Smooth muscle cell (in vitro differentiated cells): ENCODE results near the gene MAP7D2. TPM values are rescaled to one million over a fixed set of nuclear protein-coding genes. Genes with fewer than 3 reads are reported as not detected.

Experiments
- DNase-seq: peaks from one replicate; lab custom pipeline; 2025; ENCODE audit not compliant: unreplicated experiment; lab: John Stamatoyannopoulos, UW
- H2AFZ ChIP-seq: fragments of 200-600 bp; sonication (generic); 2 replicates; pipeline ENCODE4 v1.6.0; 2016; ENCODE audit warnings: antibody characterized with exemption, low read depth, mild to moderate bottlenecking
- H3F3A ChIP-seq: fragments of 200-600 bp; sonication (generic); 2 replicates; pipeline ENCODE4 v1.6.0; 2017; ENCODE audit warnings: antibody characterized with exemption, low read depth
- H3K27ac ChIP-seq: fragments of 200-600 bp; sonication (generic); 2 replicates; pipeline ENCODE4 v1.5.1; 2016; ENCODE audit warnings: low read depth, mild to moderate bottlenecking
- H3K27me3 ChIP-seq: fragments of 200-600 bp; sonication (generic); 2 replicates; pipeline ENCODE4 v1.6.1; 2016; ENCODE audit warnings: low read depth, mild to moderate bottlenecking
- H3K36me3 ChIP-seq: fragments of 200-600 bp; sonication (generic); 2 replicates; pipeline ENCODE4 v1.5.1; 2016; ENCODE audit warnings: low read depth
- H3K4me1 ChIP-seq: fragments of 200-600 bp; sonication (generic); 2 replicates; pipeline ENCODE4 v1.5.1; 2016; ENCODE audit warnings: low read depth
- H3K4me2 ChIP-seq: fragments of 200-600 bp; sonication (generic); 2 replicates; pipeline ENCODE4 v1.6.0; 2016; ENCODE audit warnings: mild to moderate bottlenecking
- H3K4me3 ChIP-seq: fragments of 200-600 bp; sonication (generic); 2 replicates; pipeline ENCODE4 v1.5.1; 2016; ENCODE audit warnings: mild to moderate bottlenecking
- H3K79me2 ChIP-seq: fragments of 200-600 bp; sonication (generic); 2 replicates; pipeline ENCODE4 v1.6.0; 2016; ENCODE audit warnings: low read depth, mild to moderate bottlenecking
- H3K9ac ChIP-seq: fragments of 200-600 bp; sonication (generic); 2 replicates; pipeline ENCODE4 v1.6.0; 2016; ENCODE audit warnings: low read depth
- H3K9me3 ChIP-seq: fragments of 200-600 bp; sonication (generic); replicated peaks from 2 replicates; pipeline ENCODE4 v1.5.1; 2016; ENCODE audit warnings: low read depth
- H4K20me1 ChIP-seq: fragments of 200-600 bp; sonication (generic); 2 replicates; pipeline ENCODE4 v1.6.0; 2016; ENCODE audit warnings: low read depth
- CTCF ChIP-seq: fragments of 200-600 bp; sonication (generic); IDR thresholded peaks from 2 replicates; pipeline ENCODE4 v1.5.1; 2017; ENCODE audit warnings: borderline replicate concordance, mild to moderate bottlenecking, antibody characterized with exemption; ENCODE audit not compliant: insufficient read depth, poor library complexity, severe bottlenecking
- WGBS: methylation state at CpG from one replicate; pipeline ENCODE4 v1.1.7; 2016; ENCODE audit warnings: low lambda C conversion rate; 5-methylcytosine and 5-hydroxymethylcytosine counted together
- polyA plus RNA-seq: library from polyadenylated mRNA; unstranded; fragments of >200 nt; fragmentation: Nextera tagmentation; extraction: Ambion mirVana; gene quantifications from 2 replicates; pipeline ENCODE4 v1.2.1, GENCODE V29; 2016
- total RNA-seq: library from RNA; depleted of rRNA; stranded (reverse); fragments of >200 nt; gene quantifications from 2 replicates; pipeline ENCODE4 v1.2.3, GENCODE V29; 2014

Gene MAP7D2
- total and polyA plus RNA-seq, 2 experiments from 2014 or later: 0.18 TPM; not detected in 1

- Histone ChIP-seq H3F3A (no peaks in the 10 kb centered on the region), H3K9me3 (no peaks in the 10 kb centered on the region), H3K27ac (no peak overlapping the region), H4K20me1 (no peaks in the 10 kb centered on the region), H3K4me1 (no peaks in the 10 kb centered on the region), H3K79me2 (no peaks in the 10 kb centered on the region), H3K4me3 (no peak overlapping the region), H3K9ac (no peak overlapping the region), H3K27me3 (no peaks in the 10 kb centered on the region), H3K4me2 (no peak overlapping the region), H3K36me3 (no peaks in the 10 kb centered on the region), H2AFZ (no peak overlapping the region)
- no peak for DNase-seq
- 84% methylated on average over 6 of the region's 6 CpGs for WGBS
- no peak for TF ChIP-seq CTCF
Measured at GRCh38 chrX:19968276-19968675, 148.4 kb downstream of the MAP7D2 start.

- Histone ChIP-seq H3K9me3 (no peaks in the 10 kb centered on the region), H3F3A (no peaks in the 10 kb centered on the region), H3K27ac (no peak overlapping the region), H3K4me2 (no peak overlapping the region), H3K36me3 (no peaks in the 10 kb centered on the region), H3K9ac (no peak overlapping the region), H4K20me1 (no peaks in the 10 kb centered on the region), H2AFZ (no peak overlapping the region), H3K27me3 (no peaks in the 10 kb centered on the region), H3K79me2 (no peaks in the 10 kb centered on the region), H3K4me3 (no peak overlapping the region), H3K4me1 (no peaks in the 10 kb centered on the region)
- no peak for DNase-seq
- 71% methylated on average over 1 of the region's 1 CpG for WGBS
- TF ChIP-seq CTCF: no peak
Measured at GRCh38 chrX:19966056-19966455, 150.7 kb downstream of the MAP7D2 start.

DNA sequence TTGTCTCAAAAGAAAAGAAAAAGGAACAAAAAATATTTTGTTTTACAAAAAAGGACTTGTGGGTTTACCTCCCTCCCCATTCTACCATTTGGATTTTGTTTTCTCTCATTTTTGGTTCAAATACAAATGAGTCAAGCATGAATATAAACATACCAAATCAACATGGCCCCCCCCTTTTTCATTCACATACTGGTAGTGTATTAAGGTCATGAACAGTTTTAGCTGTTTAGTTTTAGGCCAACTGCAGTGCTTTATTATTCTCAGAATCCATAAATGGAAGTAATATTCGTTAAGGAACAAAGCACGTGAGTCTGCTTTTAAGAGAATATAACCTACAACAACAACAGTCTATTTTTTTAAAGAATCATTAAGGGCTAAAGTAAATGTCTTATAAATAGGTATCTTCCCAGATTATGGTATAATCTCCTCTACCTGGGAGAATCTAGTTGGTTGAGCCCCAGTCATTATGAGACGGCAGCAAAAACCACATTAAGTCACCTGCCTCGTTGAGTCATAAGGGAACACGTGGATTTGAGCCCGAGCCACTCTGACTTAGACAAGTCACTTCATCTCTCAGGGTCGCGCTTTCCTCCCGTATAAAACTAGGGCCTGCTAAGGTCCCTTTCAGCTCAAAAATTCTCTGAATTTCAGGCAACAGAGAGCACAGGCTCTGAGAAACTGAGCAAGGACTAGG is 152.5 kb downstream of the MAP7D2 start:
- H3K4me2 ChIP-seq: no peak overlapping the region
- H3K4me3 ChIP-seq: no peak overlapping the region
- no peak overlapping the region for H2AFZ ChIP-seq
- no peak overlapping the region for H3K9ac ChIP-seq
- H3K36me3 ChIP-seq: no peaks in the 10 kb centered on the region
- H3K27ac ChIP-seq: no peak overlapping the region
- WGBS: 71% methylated on average over 9 of the region's 9 CpGs
- H3K27me3 ChIP-seq: no peaks in the 10 kb centered on the region
- no peaks in the 10 kb centered on the region for H4K20me1 ChIP-seq
- DNase-seq: no peak
- no peak for TF ChIP-seq CTCF
- H3K79me2 ChIP-seq: no peaks in the 10 kb centered on the region
- H3K4me1 ChIP-seq: no peaks in the 10 kb centered on the region
- H3K9me3 ChIP-seq: no peaks in the 10 kb centered on the region
- no peaks in the 10 kb centered on the region for H3F3A ChIP-seq

DNA sequence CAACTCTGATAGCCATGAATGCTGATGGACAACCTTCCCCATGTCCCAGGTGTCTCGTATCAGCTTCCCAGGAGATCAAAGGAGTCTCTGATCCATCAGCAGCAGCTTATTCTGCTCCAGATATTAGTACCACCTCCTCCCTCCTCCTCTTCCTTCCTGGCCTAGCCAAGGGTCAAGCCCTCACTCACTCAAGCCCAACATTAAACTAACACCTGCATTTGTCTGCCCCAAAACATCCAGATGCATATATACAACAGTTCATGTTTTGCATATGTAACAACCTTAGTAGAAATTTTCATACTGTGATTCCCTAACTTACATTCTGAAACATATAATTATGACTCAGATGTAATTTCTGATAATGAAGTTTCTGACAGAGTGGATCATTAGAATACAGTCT is 155.8 kb downstream of the MAP7D2 start:
- WGBS: 70% methylated on average over 1 of the region's 1 CpG
- Histone ChIP-seq H3K9me3 (no peaks in the 10 kb centered on the region), H3K79me2 (no peaks in the 10 kb centered on the region)

More for the DNA sequence above, 155.8 kb downstream of the MAP7D2 start:
- H3K4me3 ChIP-seq: no peak overlapping the region
- no peak overlapping the region for H2AFZ ChIP-seq
- no peaks in the 10 kb centered on the region for H4K20me1 ChIP-seq
- H3K4me2 ChIP-seq: no peak overlapping the region
- no peak overlapping the region for H3K27ac ChIP-seq
- no peaks in the 10 kb centered on the region for H3K27me3 ChIP-seq
- no peak for DNase-seq
- H3K36me3 ChIP-seq: no peaks in the 10 kb centered on the region
- H3F3A ChIP-seq: no peaks in the 10 kb centered on the region
- no peaks in the 10 kb centered on the region for H3K4me1 ChIP-seq
- TF ChIP-seq CTCF: no peak
- no peak overlapping the region for H3K9ac ChIP-seq
